ENCODE data around the gene LUZP1.

Gene LUZP1

GRCh38 chr1:23088027-23088426, 80.6 kb downstream of the LUZP1 start:
- no peak for DNase-seq

- no peak for DNase-seq
Observed at GRCh38 chr1:23085696-23086095, 83.0 kb downstream of the LUZP1 start.

- peak in 3 of 56 donors; percentile 10 to 23 (median 22) for DNase-seq
Observed at GRCh38 chr1:23084880-23085279, 83.8 kb downstream of the LUZP1 start.

- no peak for DNase-seq
Observed at GRCh38 chr1:23083714-23084480, 84.8 kb downstream of the LUZP1 start.

GRCh38 chr1:23081376-23081775, 87.3 kb downstream of the LUZP1 start:
- no peak for DNase-seq

GRCh38 chr1:23080885-23081284, 87.8 kb downstream of the LUZP1 start:
- no peak for DNase-seq

- no peak for DNase-seq
Observed at GRCh38 chr1:23079025-23079424, 89.6 kb downstream of the LUZP1 start.

- no peak for DNase-seq
Observed at GRCh38 chr1:23074012-23074411, 94.6 kb downstream of the LUZP1 start.

- DNase-seq = no peak
Observed at GRCh38 chr1:23069675-23070074, 99.0 kb downstream of the LUZP1 start.

GRCh38 chr1:23069149-23069548, 99.5 kb downstream of the LUZP1 start:
- no peak for DNase-seq

GRCh38 chr1:23066075-23066474, 102.6 kb downstream of the LUZP1 start:
- DNase-seq = no peak

- DNase-seq = no peak
Observed at GRCh38 chr1:23065385-23065784, 103.3 kb downstream of the LUZP1 start.

- DNase-seq = no peak
Observed at GRCh38 chr1:23062271-23062670, 106.4 kb downstream of the LUZP1 start.

GRCh38 chr1:23057301-23057700, 111.4 kb downstream of the LUZP1 start:
- DNase-seq = no peak

GRCh38 chr1:23051290-23051909, 117.3 kb downstream of the LUZP1 start:
- no peak for DNase-seq

GRCh38 chr1:23050201-23050600, 118.5 kb downstream of the LUZP1 start:
- DNase-seq = no peak

GRCh38 chr1:23044035-23044434, 124.6 kb downstream of the LUZP1 start:
- DNase-seq = no peak

- no peak for DNase-seq
Observed at GRCh38 chr1:23040509-23040908, 128.1 kb downstream of the LUZP1 start.

GRCh38 chr1:23039308-23039826, 129.3 kb downstream of the LUZP1 start:
- no peak for DNase-seq

GRCh38 chr1:23037081-23037740, 131.4 kb downstream of the LUZP1 start:
- DNase-seq = no peak

GRCh38 chr1:23035823-23036452, 132.7 kb downstream of the LUZP1 start:
- no peak for DNase-seq
